Adipose tissue (tissue), 3 donors: Measurements from ENCODE around the gene ZDHHC7. TPM values are rescaled to one million over a fixed set of nuclear protein-coding genes. Genes with fewer than 3 reads are reported as not detected.
"Not testable (repeated sequence)": the region's sequence is repeated elsewhere in the genome, so short reads cannot be mapped to it uniquely, and the experiment has no call there.

Source experiments
- H3K27ac ChIP-seq: one replicate; pipeline ENCODE4 v1.5.1; 2013; ENCODE audit warnings: low read depth, low read length
- WGBS, 3 donors: extraction: QIAGEN DNeasy Blood & Tissue Kit; methylation state at CpG; one replicate each; pipeline ENCODE4 v1.1.7; 2013; 5-methylcytosine and 5-hydroxymethylcytosine counted together
- polyA plus RNA-seq, 3 donors: library from polyadenylated mRNA; stranded (reverse); fragments of 200-250 nt; gene quantifications; one replicate each; pipeline ENCODE4 v1.2.3, GENCODE V29; 2013
- donor health status: healthy with polysubstance abuse.
- donor health status: Bipolar disorder and iron deficiency.
- donor health status: healthy.

ZDHHC7 gene
- polyA plus RNA-seq, 3 donors = 13.3 to 29.0 (median 24.3) TPM

- WGBS, 3 donors = 95 to 100% (median 97%) methylated on average over 1 of the region's 1 CpG
- H3K27ac ChIP-seq = no peak overlapping the region
Observed at GRCh38 chr16:84957792-84958191, 53.5 kb downstream of the ZDHHC7 start.

- H3K27ac ChIP-seq = no peak overlapping the region
- 85 to 90% (median 89%) methylated on average over 5 of the region's 5 CpGs for WGBS, 3 donors
Observed at GRCh38 chr16:84957192-84957591, 54.1 kb downstream of the ZDHHC7 start.

GRCh38 chr16:84955427-84955826, 55.9 kb downstream of the ZDHHC7 start:
- 38 to 93% (median 84%) methylated on average over 6 of the region's 6 CpGs for WGBS, 3 donors
- H3K27ac ChIP-seq = no peak overlapping the region

- no peak overlapping the region for H3K27ac ChIP-seq
- WGBS, 3 donors = 54 to 79% (median 61%) methylated on average over 9 of the region's 9 CpGs
Observed at GRCh38 chr16:84953190-84953746, 58.1 kb downstream of the ZDHHC7 start.

- H3K27ac ChIP-seq = no peak overlapping the region
Observed at GRCh38 chr16:84952335-84953189, 58.8 kb downstream of the ZDHHC7 start.

GRCh38 chr16:84950906-84951305, 60.4 kb downstream of the ZDHHC7 start:
- H3K27ac ChIP-seq = no peak overlapping the region
- 83 to 88% (median 85%) methylated on average over 10 of the region's 10 CpGs for WGBS, 3 donors

More at GRCh38 chr16:84952335-84953189, 58.8 kb downstream of the ZDHHC7 start:
- WGBS, 3 donors = 24 to 42% (median 36%) methylated on average over 12 of the region's 12 CpGs

GRCh38 chr16:84949772-84950436, 61.4 kb downstream of the ZDHHC7 start:
- WGBS, 3 donors = 72 to 84% (median 83%) methylated on average over 10 of the region's 10 CpGs
- H3K27ac ChIP-seq = no peak overlapping the region

- WGBS, 3 donors = 60 to 69% (median 61%) methylated on average over 10 of the region's 10 CpGs
- no peak overlapping the region for H3K27ac ChIP-seq
Observed at GRCh38 chr16:84948851-84949610, 62.3 kb downstream of the ZDHHC7 start.

GRCh38 chr16:84947996-84948850, 63.1 kb downstream of the ZDHHC7 start:
- no peak overlapping the region for H3K27ac ChIP-seq
- 73 to 80% (median 75%) methylated on average over 27 of the region's 27 CpGs for WGBS, 3 donors

GRCh38 chr16:84947022-84947421, 64.3 kb downstream of the ZDHHC7 start:
- H3K27ac ChIP-seq = no peak overlapping the region
- 28 to 66% (median 32%) methylated on average over 9 of the region's 9 CpGs for WGBS, 3 donors

- 82 to 86% (median 84%) methylated on average over 4 of the region's 4 CpGs for WGBS, 3 donors
- no peak overlapping the region for H3K27ac ChIP-seq
Observed at GRCh38 chr16:84943620-84944019, 67.7 kb downstream of the ZDHHC7 start.

- WGBS, 3 donors = 92 to 94% (median 93%) methylated on average over 4 of the region's 4 CpGs
- H3K27ac ChIP-seq = no peak overlapping the region
Observed at GRCh38 chr16:84942786-84943185, 68.5 kb downstream of the ZDHHC7 start.

- H3K27ac ChIP-seq = no peak overlapping the region
- 89 to 93% (median 91%) methylated on average over 10 of the region's 10 CpGs for WGBS, 3 donors
Observed at GRCh38 chr16:84941921-84942320, 69.4 kb downstream of the ZDHHC7 start.

- no peak overlapping the region for H3K27ac ChIP-seq
- WGBS, 3 donors = 74 to 84% (median 78%) methylated on average over 39 to 41 of the region's 41 CpGs
Observed at GRCh38 chr16:84940670-84941551, 70.4 kb downstream of the ZDHHC7 start.

- 76 to 82% (median 81%) methylated on average over 6 of the region's 6 CpGs for WGBS, 3 donors
- not testable (repeated sequence) for H3K27ac ChIP-seq
Observed at GRCh38 chr16:84938616-84939015, 72.7 kb downstream of the ZDHHC7 start.

GRCh38 chr16:84937196-84938005, 73.9 kb downstream of the ZDHHC7 start:
- 66 to 79% (median 69%) methylated on average over 9 of the region's 9 CpGs for WGBS, 3 donors
- H3K27ac ChIP-seq = no peak overlapping the region
